ENCODE data around the gene CNTNAP2. TPM values are rescaled to one million over a fixed set of nuclear protein-coding genes. Genes with fewer than 3 reads are reported as not detected.

The CNTNAP2 gene
- total and polyA plus RNA-seq, 3 donors from 2014 or later = 4.3 to 6.1 (median 4.4) TPM

DNA sequence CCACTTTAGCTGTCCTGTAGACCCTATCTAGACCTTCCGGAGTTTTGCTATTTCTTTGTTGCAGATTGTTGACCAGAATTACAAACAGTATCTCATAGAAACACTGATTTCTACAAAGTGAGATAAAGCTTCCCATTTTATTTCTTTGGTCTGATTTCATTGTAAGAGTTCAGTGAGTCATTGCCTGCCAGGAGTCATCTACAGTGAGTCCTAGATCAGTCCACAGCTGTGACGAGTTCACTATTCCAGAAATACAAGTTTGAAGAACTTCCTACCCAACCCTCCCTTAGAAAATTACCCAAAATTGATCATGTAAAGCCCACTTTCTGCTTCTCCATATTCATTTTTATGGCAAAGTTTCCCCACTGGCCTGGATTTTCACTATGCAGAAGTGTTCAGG, 905.5 kb downstream of the CNTNAP2 start:
- TF ChIP-seq, protein P1, sequence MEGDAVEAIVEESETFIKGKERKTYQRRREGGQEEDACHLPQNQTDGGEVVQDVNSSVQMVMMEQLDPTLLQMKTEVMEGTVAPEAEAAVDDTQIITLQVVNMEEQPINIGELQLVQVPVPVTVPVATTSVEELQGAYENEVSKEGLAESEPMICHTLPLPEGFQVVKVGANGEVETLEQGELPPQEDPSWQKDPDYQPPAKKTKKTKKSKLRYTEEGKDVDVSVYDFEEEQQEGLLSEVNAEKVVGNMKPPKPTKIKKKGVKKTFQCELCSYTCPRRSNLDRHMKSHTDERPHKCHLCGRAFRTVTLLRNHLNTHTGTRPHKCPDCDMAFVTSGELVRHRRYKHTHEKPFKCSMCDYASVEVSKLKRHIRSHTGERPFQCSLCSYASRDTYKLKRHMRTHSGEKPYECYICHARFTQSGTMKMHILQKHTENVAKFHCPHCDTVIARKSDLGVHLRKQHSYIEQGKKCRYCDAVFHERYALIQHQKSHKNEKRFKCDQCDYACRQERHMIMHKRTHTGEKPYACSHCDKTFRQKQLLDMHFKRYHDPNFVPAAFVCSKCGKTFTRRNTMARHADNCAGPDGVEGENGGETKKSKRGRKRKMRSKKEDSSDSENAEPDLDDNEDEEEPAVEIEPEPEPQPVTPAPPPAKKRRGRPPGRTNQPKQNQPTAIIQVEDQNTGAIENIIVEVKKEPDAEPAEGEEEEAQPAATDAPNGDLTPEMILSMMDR (IDR thresholded peaks at IDR 0.05) = no peak
- no peak for TF ChIP-seq POLR2A (IDR thresholded peaks at IDR 0.05)
- H3K36me3 ChIP-seq (ENCODE audit: low read depth, missing control alignments) = no peaks in the 10 kb centered on the region

DNA sequence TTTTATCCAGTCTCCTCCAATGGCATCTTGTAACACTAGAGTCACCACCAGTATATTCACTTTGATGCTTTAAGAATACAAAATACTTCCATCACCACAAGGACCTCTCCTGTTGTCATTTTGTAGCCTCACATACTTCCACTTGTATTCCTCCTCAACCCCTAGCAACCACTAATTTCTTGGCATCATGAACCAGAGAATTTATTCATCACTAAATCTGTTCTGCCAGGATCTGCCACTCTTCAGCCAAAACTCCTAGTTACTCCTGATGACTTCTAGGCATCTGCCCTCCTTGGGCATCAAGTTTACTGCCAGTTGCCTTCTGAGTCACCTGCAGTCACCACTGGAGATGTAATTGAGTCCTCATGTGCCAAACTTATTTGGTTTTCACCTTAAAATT, 906.8 kb downstream of the CNTNAP2 start:
- DNase-seq = no peak
- H3K4me1 ChIP-seq = no peaks in the 10 kb centered on the region
- no peak overlapping the region for H3K4me3 ChIP-seq
- TF ChIP-seq, protein P1 (IDR thresholded peaks at IDR 0.05) = no peak
- TF ChIP-seq POLR2A (IDR thresholded peaks at IDR 0.05) = no peak
- H3K27ac ChIP-seq = no peak overlapping the region
- intact Hi-C loops (cut with DNase I; ENCODE audit: low total_unique reads) = no loop called here
- no peaks in the 10 kb centered on the region for H3K36me3 ChIP-seq (ENCODE audit: low read depth, missing control alignments)
- H3K9me3 ChIP-seq = no peaks in the 10 kb centered on the region
- no peaks in the 10 kb centered on the region for H3K27me3 ChIP-seq

More for the DNA sequence above, 905.5 kb downstream of the CNTNAP2 start:
- no peak for DNase-seq
- intact Hi-C loops (cut with DNase I; ENCODE audit: low total_unique reads) = no loop called here
- H3K4me1 ChIP-seq = no peaks in the 10 kb centered on the region
- no peaks in the 10 kb centered on the region for H3K9me3 ChIP-seq
- 56 to 61% methylated on average over 2 of the region's 2 CpGs for WGBS, 2 donors
- no peak overlapping the region for H3K27ac ChIP-seq
- no peak overlapping the region for H3K4me3 ChIP-seq
- H3K27me3 ChIP-seq = no peaks in the 10 kb centered on the region

DNA sequence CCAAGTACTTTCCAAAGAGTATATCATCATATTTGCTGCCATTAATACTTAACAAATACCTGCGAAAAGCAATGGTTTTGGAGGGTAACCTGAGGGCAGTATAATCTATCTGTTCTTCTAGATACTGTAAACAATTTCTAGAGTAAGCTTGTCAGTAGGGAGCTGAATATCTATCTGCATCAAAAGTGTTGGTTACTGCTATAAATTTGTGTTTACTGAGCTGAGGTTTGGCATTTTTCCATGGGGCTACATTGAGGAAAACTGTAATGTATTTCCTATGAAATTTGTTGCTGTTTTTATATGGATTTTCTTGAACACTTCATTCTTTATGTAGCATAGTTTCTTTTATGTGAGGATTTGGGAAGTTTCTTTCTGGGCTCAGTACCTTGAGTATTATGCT, 913.4 kb downstream of the CNTNAP2 start:
- Histone ChIP-seq H3K27me3 (no peaks in the 10 kb centered on the region), H3K36me3 (ENCODE audit: low read depth, missing control alignments) (no peaks in the 10 kb centered on the region), H3K4me3 (no peak overlapping the region), H3K27ac (no peak overlapping the region), H3K4me1 (no peaks in the 10 kb centered on the region), H3K9me3 (no peaks in the 10 kb centered on the region)
- no peak for DNase-seq
- no peak for TF ChIP-seq POLR2A (IDR thresholded peaks at IDR 0.05)
- TF ChIP-seq, protein P1 (IDR thresholded peaks at IDR 0.05) = no peak
- 94 to 95% methylated on average over 1 of the region's 1 CpG for WGBS, 2 donors
- intact Hi-C loops (cut with DNase I; ENCODE audit: low total_unique reads) = no loop called here

GRCh38 chr7:147033641-147034040, 917.0 kb downstream of the CNTNAP2 start:
- no peaks in the 10 kb centered on the region for H3K27me3 ChIP-seq
- H3K36me3 ChIP-seq (ENCODE audit: low read depth, missing control alignments) = no peaks in the 10 kb centered on the region
- H3K27ac ChIP-seq = no peak overlapping the region
- H3K4me1 ChIP-seq = no peaks in the 10 kb centered on the region
- no peak overlapping the region for H3K4me3 ChIP-seq
- TF ChIP-seq POLR2A (IDR thresholded peaks at IDR 0.05) = no peak
- TF ChIP-seq, protein P1 (IDR thresholded peaks at IDR 0.05) = no peak
- DNase-seq = peak; percentile 28
- no peaks in the 10 kb centered on the region for H3K9me3 ChIP-seq
- 50 to 55% methylated on average over 1 of the region's 1 CpG for WGBS, 2 donors
- intact Hi-C loops (cut with DNase I; ENCODE audit: low total_unique reads) = no loop called here

- H3K27me3 ChIP-seq = no peaks in the 10 kb centered on the region
- H3K4me3 ChIP-seq = no peak overlapping the region
- WGBS, 2 donors = 97 to 98% methylated on average over 2 of the region's 2 CpGs
- no peak overlapping the region for H3K27ac ChIP-seq
- no peaks in the 10 kb centered on the region for H3K4me1 ChIP-seq
- H3K9me3 ChIP-seq = no peaks in the 10 kb centered on the region
- no peaks in the 10 kb centered on the region for H3K36me3 ChIP-seq (ENCODE audit: low read depth, missing control alignments)
- DNase-seq = no peak
- no peak for TF ChIP-seq POLR2A (IDR thresholded peaks at IDR 0.05)
- TF ChIP-seq, protein P1 (IDR thresholded peaks at IDR 0.05) = no peak
- intact Hi-C loops (cut with DNase I; ENCODE audit: low total_unique reads) = no loop called here
Measured at GRCh38 chr7:147041438-147041837, 924.8 kb downstream of the CNTNAP2 start.

Data from testis (tissue), 3 donors.